ENCODE measurements around the gene GID8. TPM values are rescaled to one million over a fixed set of nuclear protein-coding genes. Genes with fewer than 3 reads are reported as not detected.

Gene GID8
- total and polyA plus RNA-seq, 2 of the 4 experiments (the other 2 are of a cell fraction): 21.5 to 33.9 TPM

DNA sequence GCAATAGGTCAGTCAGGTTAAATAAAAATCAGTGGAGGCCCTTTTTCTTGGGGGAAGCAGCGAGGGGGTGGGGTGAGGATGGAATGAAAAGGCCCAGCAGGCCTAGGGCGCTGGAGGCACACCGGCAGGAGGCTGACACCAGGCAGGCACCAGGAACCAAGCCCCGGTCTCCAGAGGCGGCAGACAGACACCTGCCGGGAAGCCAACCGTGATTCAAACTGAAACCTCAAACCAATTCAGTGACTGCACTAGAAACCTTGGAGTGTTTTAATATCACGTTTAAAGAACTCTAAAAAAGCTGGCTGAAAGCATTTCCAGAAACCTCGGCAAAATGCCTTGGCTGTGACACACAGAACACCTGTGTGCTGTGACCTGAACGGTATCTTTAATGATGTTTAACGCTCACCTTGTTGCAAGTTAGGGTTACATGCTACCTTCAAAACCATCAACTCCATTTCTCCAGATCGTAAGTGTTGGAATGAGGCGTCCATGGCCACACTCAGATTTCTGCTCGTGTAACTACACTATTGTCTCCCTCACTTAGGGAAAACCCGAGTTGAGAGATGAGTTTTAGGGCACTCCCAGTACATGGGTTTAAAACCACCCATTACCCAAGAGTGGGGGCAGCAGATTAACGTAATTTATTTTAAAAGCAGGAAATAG, 38.8 kb upstream of the GID8 start:
- no peak overlapping the region for H2BK5ac ChIP-seq (ENCODE audit: low read depth, low read length, poor library complexity, severe bottlenecking)
- WGBS, 2 experiments (ENCODE audit: extremely low coverage in 2 of 2, insufficient read length in 1 of 2): 80% methylated on average over 10 of the region's 16 CpGs; no CpG with 5 or more reads in 1 of the 2 experiments
- no peak overlapping the region for H3K4ac ChIP-seq (ENCODE audit: low read depth, low read length)
- no peak overlapping the region for H3K9ac ChIP-seq (ENCODE audit: low read depth, low read length)
- H3K9me1 ChIP-seq (ENCODE audit: insufficient read depth, low read length): peaks cover 12% of the 10 kb centered on the region
- H3K56ac ChIP-seq (ENCODE audit: extremely low read depth, insufficient read depth, low read length): no peak overlapping the region
- in situ Hi-C loops (cut with MboI; ENCODE audit: low sequenced_read_pairs) (no loop called here), dilution Hi-C loops (cut with HindIII; ENCODE audit: low sequenced_read_pairs, unreplicated experiment) (no loop called here), intact Hi-C loops (cut with micrococcal nuclease) (no loop called here)
- H2AFZ ChIP-seq (replicated peaks; ENCODE audit: low read length, poor library complexity): no peak overlapping the region
- H3K4me3 ChIP-seq (ENCODE audit: insufficient read depth, low read depth, low read length): no peak overlapping the region
- no peak overlapping the region for H4K8ac ChIP-seq (ENCODE audit: low read depth in 2 of 2, low read length in 2 of 2)
- peaks cover 40% of the 10 kb centered on the region for H3K36me3 ChIP-seq (ENCODE audit: control insufficient read depth, insufficient read depth, low read length)
- H3K27me3 ChIP-seq (ENCODE audit: control insufficient read depth, insufficient read depth, low read length): no peaks in the 10 kb centered on the region
- H3K79me1 ChIP-seq (ENCODE audit: low read depth in 1 of 2, low read length in 2 of 2): peaks cover 7 to 71% of the 10 kb centered on the region in 2 experiments; a peak in 3 of 4 replicates
- H3K4me1 ChIP-seq (ENCODE audit: control insufficient read depth, insufficient read depth, low read length): peaks cover 26% of the 10 kb centered on the region
- no peak overlapping the region for H3K14ac ChIP-seq (replicated peaks; ENCODE audit: low read depth, low read length)
- BruUV-seq (replicated peaks): no TSS peak
- no peak overlapping the region for H2BK15ac ChIP-seq (ENCODE audit: low read depth, low read length)
- H4K91ac ChIP-seq (ENCODE audit: insufficient read depth, low read depth, low read length): no peak overlapping the region
- no peaks in the 10 kb centered on the region for H3K9me3 ChIP-seq (ENCODE audit: control insufficient read depth, insufficient read depth, low read length)
- H2AK9ac ChIP-seq (replicated peaks; ENCODE audit: low read depth, low read length, poor library complexity): no peak overlapping the region
- no peak overlapping the region for H2BK20ac ChIP-seq (ENCODE audit: low read depth, low read length)
- POLR2A ChIA-PET (ENCODE audit: unreplicated experiment): no interaction called here
- H2BK120ac ChIP-seq (ENCODE audit: low read depth, low read length): no peak overlapping the region
- H4K20me1 ChIP-seq (ENCODE audit: insufficient read depth, low read length): peaks cover 38% of the 10 kb centered on the region
- no peak overlapping the region for H3K27ac ChIP-seq (ENCODE audit: insufficient read depth, low read length)
- CTCF ChIA-PET: no interaction called here
- ATAC-seq (ENCODE audit: low read depth) (no peak), DNase-seq (no peak)
- TF ChIP-seq FOS (IDR thresholded peaks at IDR 0.05; ENCODE audit: low read depth, low read length) (no peak), MAFK (IDR thresholded peaks at IDR 0.05; ENCODE audit: low read depth, low read length) (no peak), SMC3 (IDR thresholded peaks at IDR 0.05; ENCODE audit: low read depth, low read length) (no peak), CEBPB (IDR thresholded peaks at IDR 0.05; ENCODE audit: low read depth, low read length) (no peak), NFE2L2 (IDR thresholded peaks at IDR 0.05; ENCODE audit: low read depth, low read length) (no peak), CHD1 (IDR thresholded peaks at IDR 0.05; ENCODE audit: low read depth, low read length) (no peak)
- TF ChIP-seq, protein P1, sequence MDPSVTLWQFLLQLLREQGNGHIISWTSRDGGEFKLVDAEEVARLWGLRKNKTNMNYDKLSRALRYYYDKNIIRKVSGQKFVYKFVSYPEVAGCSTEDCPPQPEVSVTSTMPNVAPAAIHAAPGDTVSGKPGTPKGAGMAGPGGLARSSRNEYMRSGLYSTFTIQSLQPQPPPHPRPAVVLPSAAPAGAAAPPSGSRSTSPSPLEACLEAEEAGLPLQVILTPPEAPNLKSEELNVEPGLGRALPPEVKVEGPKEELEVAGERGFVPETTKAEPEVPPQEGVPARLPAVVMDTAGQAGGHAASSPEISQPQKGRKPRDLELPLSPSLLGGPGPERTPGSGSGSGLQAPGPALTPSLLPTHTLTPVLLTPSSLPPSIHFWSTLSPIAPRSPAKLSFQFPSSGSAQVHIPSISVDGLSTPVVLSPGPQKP (IDR thresholded peaks at IDR 0.05; ENCODE audit: borderline replicate concordance, low read depth, low read length): no peak
- H3K23ac ChIP-seq (ENCODE audit: low read depth, low read length): no peak overlapping the region; the same call in 1 of the 2 replicates
- H3K4me2 ChIP-seq (ENCODE audit: low read depth, low read length): no peak overlapping the region
- no peak overlapping the region for H2AK5ac ChIP-seq (ENCODE audit: low read depth, low read length)
- no peak overlapping the region for H3K18ac ChIP-seq (ENCODE audit: low read depth, low read length)
- H4K5ac ChIP-seq (ENCODE audit: low read depth, low read length): no peak overlapping the region

Measured in IMR-90 (cell line).